ENCODE measurements around the gene DENND6B. TPM values are rescaled to one million over a fixed set of nuclear protein-coding genes. Genes with fewer than 3 reads are reported as not detected.

Gene DENND6B
- total RNA-seq, 1 donor from 2014 or later, result 11.9 TPM

- no peak for DNase-seq (ENCODE audit: low read depth)
Observed at GRCh38 chr22:50289151-50289941, 37.5 kb downstream of the DENND6B start.

- no peak for DNase-seq (ENCODE audit: low read depth)
Observed at GRCh38 chr22:50287731-50288130, 39.1 kb downstream of the DENND6B start.

GRCh38 chr22:50286701-50287318 lies 40.0 kb downstream of the DENND6B start:
- no peak for DNase-seq (ENCODE audit: low read depth)

- no peak for DNase-seq (ENCODE audit: low read depth)
Observed at GRCh38 chr22:50286275-50286674, 40.5 kb downstream of the DENND6B start.

- DNase-seq (ENCODE audit: low read depth), result no peak
Observed at GRCh38 chr22:50285568-50286229, 41.1 kb downstream of the DENND6B start.

- no peak for DNase-seq (ENCODE audit: low read depth)
Observed at GRCh38 chr22:50284479-50284878, 42.3 kb downstream of the DENND6B start.

GRCh38 chr22:50283821-50284220 lies 43.0 kb downstream of the DENND6B start:
- DNase-seq (ENCODE audit: low read depth), result no peak

- peak; percentile 84 for DNase-seq (ENCODE audit: low read depth)
Observed at GRCh38 chr22:50282361-50283155, 44.3 kb downstream of the DENND6B start.

- DNase-seq (ENCODE audit: low read depth), result no peak
Observed at GRCh38 chr22:50281957-50282356, 44.9 kb downstream of the DENND6B start.

- DNase-seq (ENCODE audit: low read depth), result no peak
Observed at GRCh38 chr22:50281384-50281760, 45.4 kb downstream of the DENND6B start.

GRCh38 chr22:50280708-50281383 lies 46.0 kb downstream of the DENND6B start:
- DNase-seq (ENCODE audit: low read depth), result no peak

GRCh38 chr22:50280022-50280707 lies 46.6 kb downstream of the DENND6B start:
- no peak for DNase-seq (ENCODE audit: low read depth)

GRCh38 chr22:50278956-50279619 lies 47.7 kb downstream of the DENND6B start:
- DNase-seq (ENCODE audit: low read depth), result no peak

- no peak for DNase-seq (ENCODE audit: low read depth)
Observed at GRCh38 chr22:50278461-50278860, 48.4 kb downstream of the DENND6B start.

- DNase-seq (ENCODE audit: low read depth), result no peak
Observed at GRCh38 chr22:50277761-50278160, 49.1 kb downstream of the DENND6B start.

GRCh38 chr22:50276143-50276542 lies 50.7 kb downstream of the DENND6B start:
- DNase-seq (ENCODE audit: low read depth), result peak; percentile 16

- DNase-seq (ENCODE audit: low read depth), result no peak
Observed at GRCh38 chr22:50275181-50276055, 51.4 kb downstream of the DENND6B start.

- no peak for DNase-seq (ENCODE audit: low read depth)
Observed at GRCh38 chr22:50274771-50275170, 52.0 kb downstream of the DENND6B start.

- peak; percentile 45 for DNase-seq (ENCODE audit: low read depth)
Observed at GRCh38 chr22:50274311-50274710, 52.5 kb downstream of the DENND6B start.

Data from renal cortical epithelial cell (primary cell).